ENCODE results near the gene TCAF1.
"Not testable (repeated sequence)": the region's sequence is repeated elsewhere in the genome, so short reads cannot be mapped to it uniquely, and the experiment has no call there.

The TCAF1 gene

GRCh38 chr7:143850682-143851081, 51.3 kb downstream of the TCAF1 start:
- no peak for DNase-seq (ENCODE audit: low read depth)

- no peak for DNase-seq (ENCODE audit: low read depth)
Measured at GRCh38 chr7:143849785-143850479, 52.0 kb downstream of the TCAF1 start.

- DNase-seq (ENCODE audit: low read depth): no peak
Measured at GRCh38 chr7:143848192-143848591, 53.8 kb downstream of the TCAF1 start.

GRCh38 chr7:143846692-143847091, 55.3 kb downstream of the TCAF1 start:
- no peak for DNase-seq (ENCODE audit: low read depth)

- DNase-seq (ENCODE audit: low read depth): not testable (repeated sequence)
Measured at GRCh38 chr7:143841696-143842095, 60.3 kb downstream of the TCAF1 start.

GRCh38 chr7:143840062-143840461, 61.9 kb downstream of the TCAF1 start:
- not testable (repeated sequence) for DNase-seq (ENCODE audit: low read depth)

- peak; percentile 94 for DNase-seq (ENCODE audit: low read depth)
Measured at GRCh38 chr7:143837223-143837622, 64.8 kb downstream of the TCAF1 start.

GRCh38 chr7:143836622-143837021, 65.4 kb downstream of the TCAF1 start:
- peak; percentile 85 for DNase-seq (ENCODE audit: low read depth)

- not testable (repeated sequence) for DNase-seq (ENCODE audit: low read depth)
Measured at GRCh38 chr7:143836088-143836487, 65.9 kb downstream of the TCAF1 start.

GRCh38 chr7:143826578-143826977, 75.4 kb downstream of the TCAF1 start:
- DNase-seq (ENCODE audit: low read depth): not testable (repeated sequence)

- not testable (repeated sequence) for DNase-seq (ENCODE audit: low read depth)
Measured at GRCh38 chr7:143824295-143825135, 77.5 kb downstream of the TCAF1 start.

- DNase-seq (ENCODE audit: low read depth): not testable (repeated sequence)
Measured at GRCh38 chr7:143823634-143824294, 78.2 kb downstream of the TCAF1 start.

GRCh38 chr7:143821392-143822277, 80.3 kb downstream of the TCAF1 start:
- not testable (repeated sequence) for DNase-seq (ENCODE audit: low read depth)

GRCh38 chr7:143817873-143818272, 84.1 kb downstream of the TCAF1 start:
- DNase-seq (ENCODE audit: low read depth): not testable (repeated sequence)

- not testable (repeated sequence) for DNase-seq (ENCODE audit: low read depth)
Measured at GRCh38 chr7:143816471-143817133, 85.4 kb downstream of the TCAF1 start.

GRCh38 chr7:143810639-143811038, 91.3 kb downstream of the TCAF1 start:
- DNase-seq (ENCODE audit: low read depth): not testable (repeated sequence)

GRCh38 chr7:143806664-143807071, 95.3 kb downstream of the TCAF1 start:
- not testable (repeated sequence) for DNase-seq (ENCODE audit: low read depth)

Measured in activated T-cell treated with anti-CD3 and anti-CD28 coated beads for 24 hours (primary cell).